Measurements from ENCODE around the gene FAM20C. TPM values are rescaled to one million over a fixed set of nuclear protein-coding genes. Genes with fewer than 3 reads are reported as not detected.

FAM20C gene
- total RNA-seq, 2 donors from 2014 or later: 37.8 to 62.0 TPM

GRCh38 chr7:208816-209215, 16.4 kb downstream of the FAM20C start:
- H3K9me3 ChIP-seq: no peaks in the 10 kb centered on the region
- no peaks in the 10 kb centered on the region for H3K27me3 ChIP-seq (replicated peaks; ENCODE audit: insufficient read depth)
- H3K4me3 ChIP-seq: no peak overlapping the region
- WGBS: 88% methylated on average over 17 of the region's 17 CpGs
- no peak for DNase-seq (ENCODE audit: low spot score)
- intact Hi-C loops (cut with DNase I): no loop called here
- no peaks in the 10 kb centered on the region for H3K36me3 ChIP-seq
- H3K4me1 ChIP-seq (replicated peaks): no peaks in the 10 kb centered on the region
- H3K27ac ChIP-seq: no peak overlapping the region
- TF ChIP-seq POLR2AphosphoS5 (IDR thresholded peaks at IDR 0.05) (no peak), CTCF (IDR thresholded peaks at IDR 0.05) (no peak), POLR2A (IDR thresholded peaks at IDR 0.05) (no peak)

GRCh38 chr7:209416-209815, 17.0 kb downstream of the FAM20C start:
- Histone ChIP-seq H3K27ac (no peak overlapping the region), H3K4me1 (replicated peaks) (no peaks in the 10 kb centered on the region), H3K36me3 (no peaks in the 10 kb centered on the region), H3K4me3 (no peak overlapping the region), H3K9me3 (no peaks in the 10 kb centered on the region), H3K27me3 (replicated peaks; ENCODE audit: insufficient read depth) (no peaks in the 10 kb centered on the region)
- 72% methylated on average over 10 of the region's 10 CpGs for WGBS
- TF ChIP-seq CTCF (IDR thresholded peaks at IDR 0.05): no peak
- no peak for TF ChIP-seq POLR2AphosphoS5 (IDR thresholded peaks at IDR 0.05)
- no peak for TF ChIP-seq POLR2A (IDR thresholded peaks at IDR 0.05)
- intact Hi-C loops (cut with DNase I): no loop called here
- no peak for DNase-seq (ENCODE audit: low spot score)

- Histone ChIP-seq H3K4me1 (replicated peaks) (peaks cover 3% of the 10 kb centered on the region), H3K27me3 (replicated peaks; ENCODE audit: insufficient read depth) (no peaks in the 10 kb centered on the region), H3K27ac (no peak overlapping the region), H3K36me3 (no peaks in the 10 kb centered on the region), H3K9me3 (no peaks in the 10 kb centered on the region), H3K4me3 (no peak overlapping the region)
- intact Hi-C loops (cut with DNase I): no loop called here
- DNase-seq (ENCODE audit: low spot score): no peak
- WGBS: 66% methylated on average over 24 of the region's 24 CpGs
- TF ChIP-seq POLR2A (IDR thresholded peaks at IDR 0.05) (no peak), POLR2AphosphoS5 (IDR thresholded peaks at IDR 0.05) (no peak), CTCF (IDR thresholded peaks at IDR 0.05) (no peak)
Observed at GRCh38 chr7:209906-210305, 17.5 kb downstream of the FAM20C start.

- intact Hi-C loops (cut with DNase I): no loop called here
- no peak overlapping the region for H3K4me3 ChIP-seq
- TF ChIP-seq POLR2A (IDR thresholded peaks at IDR 0.05) (no peak), POLR2AphosphoS5 (IDR thresholded peaks at IDR 0.05) (no peak), CTCF (IDR thresholded peaks at IDR 0.05) (no peak)
- no peak overlapping the region for H3K27ac ChIP-seq
- no peaks in the 10 kb centered on the region for H3K36me3 ChIP-seq
- no peak for DNase-seq (ENCODE audit: low spot score)
- no peaks in the 10 kb centered on the region for H3K27me3 ChIP-seq (replicated peaks; ENCODE audit: insufficient read depth)
- H3K4me1 ChIP-seq (replicated peaks): peaks cover 3% of the 10 kb centered on the region
- WGBS: 93% methylated on average over 31 of the region's 31 CpGs
- no peaks in the 10 kb centered on the region for H3K9me3 ChIP-seq
Observed at GRCh38 chr7:210401-210925, 18.1 kb downstream of the FAM20C start.

GRCh38 chr7:211033-211714, 18.8 kb downstream of the FAM20C start:
- DNase-seq (ENCODE audit: low spot score): no peak
- intact Hi-C loops (cut with DNase I): no loop called here
- Histone ChIP-seq H3K4me1 (replicated peaks) (peaks cover 3% of the 10 kb centered on the region), H3K27ac (no peak overlapping the region), H3K27me3 (replicated peaks; ENCODE audit: insufficient read depth) (no peaks in the 10 kb centered on the region), H3K36me3 (no peaks in the 10 kb centered on the region), H3K4me3 (no peak overlapping the region), H3K9me3 (no peaks in the 10 kb centered on the region)
- 91% methylated on average over 21 of the region's 21 CpGs for WGBS
- no peak for TF ChIP-seq POLR2A (IDR thresholded peaks at IDR 0.05)
- TF ChIP-seq POLR2AphosphoS5 (IDR thresholded peaks at IDR 0.05): no peak

All from prostate gland (tissue), 2 donors.